HG02571 (cell line): ENCODE results near the gene PRRX2.

Source experiments
- ATAC-seq: cut with Tn5 transposase; IDR thresholded peaks from one replicate; pipeline ENCODE4 v1.9.1; 2021; ENCODE audit warnings: mild to moderate bottlenecking, moderate library complexity; ENCODE audit not compliant: unreplicated experiment

The PRRX2 gene

DNA sequence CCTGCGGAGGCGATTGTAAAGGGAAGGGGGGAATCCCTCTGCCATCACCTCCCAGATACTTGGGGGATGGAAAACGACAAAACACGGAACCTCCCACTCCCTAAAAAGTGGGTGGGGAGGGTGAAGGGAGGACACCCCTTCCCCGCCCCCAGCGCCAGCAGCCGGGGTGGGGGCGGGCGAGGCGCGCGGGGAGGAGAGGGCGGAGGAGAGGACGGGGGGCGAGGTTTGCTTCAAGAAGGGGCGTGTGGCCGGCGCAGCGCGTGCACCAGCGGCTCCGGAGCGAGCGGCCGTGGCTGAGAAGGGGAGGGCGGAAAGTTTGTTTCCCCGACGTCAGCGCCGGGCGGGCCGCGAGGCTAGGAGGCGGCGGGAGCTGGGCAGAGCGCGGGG is at the start of gene PRRX2:
PRRX2 (plus strand) TSS at position 259 of the 387 bp plus-strand sequence. CDS start 221 bp downstream, outside the sequence.
- ATAC-seq: no peak

- ATAC-seq: no peak
These were observed 48.3 kb upstream of the PRRX2 start for GRCh38 chr9:129617167-129617566.

DNA sequence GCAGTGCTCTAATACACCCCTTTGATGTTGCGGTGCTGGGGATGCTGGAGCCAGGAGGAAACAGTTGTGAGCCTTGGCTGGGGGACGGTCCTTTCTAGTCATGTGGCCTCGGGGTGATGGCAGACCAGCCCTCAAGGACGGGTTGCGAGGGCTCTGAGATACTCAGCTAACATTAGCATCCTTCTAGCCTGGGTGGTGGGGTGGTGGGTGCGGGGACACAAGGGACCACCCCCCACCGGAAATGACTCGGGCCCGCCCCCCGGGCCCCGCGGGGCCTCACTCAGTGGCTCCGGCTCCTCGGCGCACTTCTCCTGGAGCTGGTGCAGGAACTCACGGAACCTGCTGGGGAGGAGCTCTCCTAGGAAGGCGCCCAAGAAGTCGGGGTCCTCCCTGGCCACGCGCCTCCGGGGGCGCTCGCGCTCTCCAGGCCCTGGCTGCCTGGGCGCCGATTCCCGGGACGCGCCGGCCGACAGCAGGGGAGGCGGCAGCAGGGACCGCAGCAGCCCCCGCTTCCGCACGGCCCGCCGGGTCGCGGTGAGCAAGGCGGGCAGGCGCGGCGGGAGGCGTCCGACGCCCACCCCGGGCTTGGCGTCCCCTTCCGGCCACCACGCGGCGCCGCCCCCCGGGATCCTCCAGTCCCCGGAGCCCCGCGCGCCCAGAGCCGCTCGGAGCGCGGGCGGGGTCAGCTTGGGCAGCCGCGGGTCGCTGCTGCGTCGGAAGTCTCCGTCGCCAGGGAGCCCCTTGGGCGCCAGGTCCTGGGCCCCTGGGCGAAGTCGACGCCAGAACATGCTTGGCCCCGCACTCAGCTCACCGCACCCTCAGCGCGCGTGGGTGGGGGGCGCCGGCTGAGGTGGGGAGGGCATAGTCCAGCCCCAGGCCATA is 45.4 kb upstream of the PRRX2 start:
- ATAC-seq: no peak

GRCh38 chr9:129620669-129621295 is 44.7 kb upstream of the PRRX2 start, which contains the start of gene C9orf50:
Gene C9orf50 (minus strand): TSS chr9:129621101. CDS start chr9:129620574, 527 bp downstream.
- no peak for ATAC-seq

GRCh38 chr9:129623331-129623730 is 42.1 kb upstream of the PRRX2 start:
- no peak for ATAC-seq

- no peak for ATAC-seq
These were observed 41.2 kb upstream of the PRRX2 start for GRCh38 chr9:129624168-129624759.

GRCh38 chr9:129624947-129625346 is 40.5 kb upstream of the PRRX2 start:
- ATAC-seq: no peak

DNA sequence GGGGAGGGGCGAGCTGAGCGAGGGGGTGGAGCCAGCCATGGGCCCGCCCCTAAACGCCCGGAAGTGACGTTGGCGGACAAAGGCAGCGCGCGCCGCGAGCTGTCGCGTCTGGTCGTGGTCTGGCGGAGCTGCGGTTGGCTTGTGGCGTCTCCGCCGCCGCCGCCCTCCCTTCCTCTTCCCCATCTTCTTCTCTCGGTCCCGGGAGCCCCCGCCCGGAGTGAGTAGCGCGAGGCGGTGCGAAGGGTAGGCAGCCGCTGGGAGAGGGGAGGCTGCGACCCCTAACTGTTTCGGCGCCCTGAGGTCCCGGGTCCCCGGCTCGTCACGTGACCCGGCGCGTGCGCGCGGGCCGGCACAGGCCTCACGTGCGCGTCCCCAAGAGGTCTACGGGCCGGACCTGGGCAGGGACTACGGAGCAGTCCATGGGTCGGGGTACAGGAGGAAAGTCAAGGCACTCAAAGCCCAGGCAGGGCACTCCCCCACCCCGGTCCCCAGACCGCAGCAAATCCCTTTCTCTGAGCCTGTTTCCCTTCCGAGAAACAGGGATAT is 39.3 kb upstream of the PRRX2 start, which contains the start of gene NTMT1:
NTMT1 (plus strand) TSS at position 85 of the 546 bp plus-strand sequence. CDS start 6,541 bp downstream, outside the sequence.
- ATAC-seq: peak; percentile 72

- peak; percentile 8 for ATAC-seq
These were observed 38.7 kb upstream of the PRRX2 start for GRCh38 chr9:129626625-129627284.

DNA sequence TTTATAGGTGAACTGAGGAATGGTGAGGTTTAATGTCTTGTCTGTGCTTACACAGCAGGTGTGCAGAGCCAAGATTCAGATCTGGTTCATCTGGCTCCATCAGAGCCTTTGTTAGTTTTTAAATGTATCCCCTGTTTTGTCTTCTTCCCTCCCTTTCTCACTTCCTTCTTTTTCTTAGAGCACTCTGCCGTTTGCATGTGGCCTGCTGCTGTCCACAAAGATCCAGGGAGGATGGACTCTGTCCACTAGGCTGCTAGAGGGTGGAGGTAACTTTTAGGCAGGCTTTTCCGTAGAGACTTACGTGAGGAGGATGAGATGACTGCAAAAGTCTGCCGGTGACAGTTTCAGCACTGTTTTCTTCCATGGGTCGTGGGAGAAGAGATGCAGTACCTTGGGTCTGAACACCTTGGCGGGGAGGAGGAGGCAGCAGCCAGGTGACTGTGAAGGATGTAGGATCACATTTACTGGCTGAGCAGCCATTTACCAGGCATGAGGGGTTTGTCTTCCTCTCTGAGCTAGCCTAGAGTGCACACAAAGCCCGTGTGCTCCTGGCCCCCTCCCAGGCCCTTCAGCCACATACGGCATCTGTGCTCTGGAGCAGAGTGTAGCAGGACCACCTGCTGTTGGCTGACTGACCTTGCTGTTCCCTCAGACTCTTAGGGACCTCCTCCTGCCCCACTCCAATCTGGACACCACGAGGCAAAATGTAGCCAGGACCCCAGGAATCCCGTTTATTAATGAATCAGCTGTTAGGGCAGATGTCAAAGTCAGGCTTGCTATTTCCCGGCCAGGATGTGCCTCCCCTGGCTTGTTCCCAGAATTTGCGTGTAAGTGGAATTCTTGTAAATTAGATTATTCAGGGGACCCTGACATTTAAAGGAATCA is 37.6 kb upstream of the PRRX2 start:
- ATAC-seq: no peak

GRCh38 chr9:129628709-129629108 is 36.7 kb upstream of the PRRX2 start:
- no peak for ATAC-seq

DNA sequence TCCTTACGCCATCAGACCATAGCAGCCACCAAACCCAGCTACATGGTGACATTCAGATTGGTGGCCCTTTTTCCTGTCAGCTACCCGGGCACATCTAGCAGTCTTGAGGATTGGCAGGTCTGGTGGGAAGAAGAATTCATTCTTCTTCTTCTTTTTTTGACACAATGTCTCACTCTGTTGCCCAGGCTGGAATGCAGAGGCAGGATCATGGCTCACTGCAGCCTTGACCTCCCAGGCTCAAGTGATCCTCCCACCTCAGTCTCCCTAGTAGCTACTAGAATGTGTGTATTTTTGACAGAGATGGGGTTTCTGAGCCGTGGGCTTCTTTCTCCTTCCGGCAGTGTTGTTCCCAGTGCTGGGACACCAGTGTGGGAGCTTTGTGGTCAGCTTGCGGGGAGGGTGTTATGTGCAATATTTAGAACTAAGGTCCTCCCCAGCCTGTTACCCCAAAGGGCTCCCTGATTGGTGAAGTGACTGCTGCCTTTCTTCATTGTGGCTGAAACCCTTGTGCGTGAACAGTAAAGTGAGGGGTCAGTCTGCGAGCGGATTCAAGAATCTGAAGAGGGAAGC is 36.1 kb upstream of the PRRX2 start:
- ATAC-seq: no peak

DNA sequence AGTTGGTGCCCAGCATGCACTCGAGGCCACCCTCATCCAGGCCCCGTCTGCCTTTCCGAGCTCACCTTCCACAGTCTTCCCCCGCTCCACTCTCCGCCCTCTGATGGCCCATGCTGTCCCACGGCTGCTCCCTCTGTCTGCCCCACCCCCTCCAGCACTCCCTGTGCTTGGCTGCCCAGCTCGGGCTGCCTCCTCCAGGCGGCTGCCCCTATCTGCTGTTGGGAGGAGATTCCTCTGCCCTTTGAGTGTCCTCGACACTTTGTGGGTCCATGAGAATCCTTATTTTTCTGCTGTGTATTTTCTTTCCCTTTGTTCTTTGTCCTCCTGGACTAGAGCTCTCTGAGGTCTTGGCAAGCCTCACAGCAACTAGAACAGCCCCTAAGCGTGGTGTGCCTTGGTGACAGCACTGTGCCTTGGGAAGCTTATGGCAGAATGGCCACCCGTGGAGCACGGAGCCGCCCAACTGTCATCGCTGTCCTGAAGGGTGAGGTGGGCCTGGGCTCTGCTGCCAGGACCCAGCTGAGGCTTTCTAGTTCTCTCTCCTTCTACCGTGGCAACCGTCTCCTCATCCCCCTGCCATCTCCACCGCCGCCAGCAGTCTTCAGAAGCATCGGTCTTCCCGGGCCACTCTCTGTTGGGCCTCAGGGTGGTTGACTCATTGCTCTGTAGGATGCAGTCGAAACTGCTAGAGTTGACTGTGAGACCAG is 34.3 kb upstream of the PRRX2 start:
- ATAC-seq: no peak

DNA sequence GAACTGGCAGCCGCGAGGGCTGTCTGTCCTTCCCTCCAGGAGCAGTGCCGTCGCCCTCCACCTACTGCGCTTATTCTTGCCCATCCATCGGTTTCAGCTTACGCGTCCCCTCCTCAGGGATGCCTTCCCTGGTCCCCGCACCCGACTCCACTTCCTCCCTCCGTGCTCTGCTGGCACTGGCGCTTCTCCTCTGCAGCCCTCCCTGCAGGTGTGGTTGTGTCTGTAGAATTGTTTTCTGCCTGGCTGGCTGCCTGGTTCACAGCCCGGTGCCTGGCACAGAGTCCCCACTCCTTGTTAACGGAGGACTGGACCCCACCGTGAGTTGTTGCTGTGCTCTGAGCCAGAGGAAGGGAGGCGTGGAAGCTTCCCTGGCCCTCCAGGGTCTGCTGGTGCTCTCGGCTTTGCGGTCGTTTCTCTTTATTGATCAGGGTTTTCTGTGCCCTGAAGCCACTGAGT is 33.7 kb upstream of the PRRX2 start:
- no peak for ATAC-seq

DNA sequence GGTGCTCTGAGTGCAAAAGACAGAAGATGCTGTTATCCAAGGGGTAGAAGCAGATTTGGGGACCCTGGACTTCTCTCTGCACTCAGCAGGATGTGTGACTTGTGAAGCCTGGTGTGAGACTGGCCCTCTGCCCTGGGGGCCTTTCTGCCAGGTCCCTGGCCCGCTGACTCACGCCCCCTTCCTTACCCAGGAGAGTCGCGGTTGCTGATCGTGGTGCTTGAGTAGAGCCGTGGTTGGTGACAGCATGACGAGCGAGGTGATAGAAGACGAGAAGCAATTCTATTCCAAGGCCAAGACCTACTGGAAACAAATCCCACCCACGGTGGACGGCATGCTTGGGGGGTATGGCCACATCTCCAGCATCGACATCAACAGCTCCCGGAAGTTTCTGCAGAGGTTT is 33.0 kb upstream of the PRRX2 start:
- no peak for ATAC-seq

- ATAC-seq: no peak
These were observed 32.2 kb upstream of the PRRX2 start for GRCh38 chr9:129633207-129633606.

GRCh38 chr9:129633848-129634247 is 31.6 kb upstream of the PRRX2 start:
- ATAC-seq: no peak

GRCh38 chr9:129635099-129636065 is 30.1 kb upstream of the PRRX2 start:
- no peak for ATAC-seq
